Eye (tissue), 1 donor: Measurements from ENCODE around the gene PTPRU.

Source experiments
- DNase-seq: peaks from one replicate; pipeline ENCODE4 v3.0.0-alpha.2; 2015

Gene PTPRU

GRCh38 chr1:29270929-29271521, 34.7 kb downstream of the PTPRU start:
- DNase-seq, result no peak

- peak; percentile 86 for DNase-seq
These were observed 35.4 kb downstream of the PTPRU start for GRCh38 chr1:29271724-29272123.

GRCh38 chr1:29272147-29272907, 36.0 kb downstream of the PTPRU start:
- peak; percentile 33 for DNase-seq

GRCh38 chr1:29275435-29275834, 39.1 kb downstream of the PTPRU start:
- DNase-seq, result no peak

GRCh38 chr1:29278124-29278523, 41.8 kb downstream of the PTPRU start:
- no peak for DNase-seq

- no peak for DNase-seq
These were observed 43.1 kb downstream of the PTPRU start for GRCh38 chr1:29279406-29279805.

- DNase-seq, result no peak
These were observed 43.6 kb downstream of the PTPRU start for GRCh38 chr1:29279951-29280391.

GRCh38 chr1:29280409-29281131, 44.2 kb downstream of the PTPRU start:
- no peak for DNase-seq

- DNase-seq, result no peak
These were observed 45.2 kb downstream of the PTPRU start for GRCh38 chr1:29281571-29281970.

GRCh38 chr1:29282135-29282923, 46.0 kb downstream of the PTPRU start:
- no peak for DNase-seq

GRCh38 chr1:29282924-29283803, 46.8 kb downstream of the PTPRU start:
- peak; percentile 79 for DNase-seq

- no peak for DNase-seq
These were observed 47.5 kb downstream of the PTPRU start for GRCh38 chr1:29283804-29284195.

- no peak for DNase-seq
These were observed 48.1 kb downstream of the PTPRU start for GRCh38 chr1:29284286-29284960.

- DNase-seq, result no peak
These were observed 48.7 kb downstream of the PTPRU start for GRCh38 chr1:29284961-29285560.

- no peak for DNase-seq
These were observed 49.4 kb downstream of the PTPRU start for GRCh38 chr1:29285771-29286170.

- DNase-seq, result no peak
These were observed 50.0 kb downstream of the PTPRU start for GRCh38 chr1:29286194-29286767.

GRCh38 chr1:29289493-29289892, 53.2 kb downstream of the PTPRU start:
- DNase-seq, result no peak

GRCh38 chr1:29290414-29290985, 54.2 kb downstream of the PTPRU start:
- no peak for DNase-seq

- DNase-seq, result no peak
These were observed 55.4 kb downstream of the PTPRU start for GRCh38 chr1:29291756-29292155.

- no peak for DNase-seq
These were observed 56.0 kb downstream of the PTPRU start for GRCh38 chr1:29292344-29292743.
